Measurements from ENCODE around the gene ABI2.
"Not testable (repeated sequence)": the region's sequence is repeated elsewhere in the genome, so short reads cannot be mapped to it uniquely, and the experiment has no call there.

Gene ABI2

GRCh38 chr2:203354966-203355365, 26.8 kb downstream of the ABI2 start:
- DNase-seq (ENCODE audit: low read depth in 2 of 2), result no peak

GRCh38 chr2:203359450-203359849, 31.3 kb downstream of the ABI2 start:
- no peak for DNase-seq (ENCODE audit: low read depth in 2 of 2)

DNA sequence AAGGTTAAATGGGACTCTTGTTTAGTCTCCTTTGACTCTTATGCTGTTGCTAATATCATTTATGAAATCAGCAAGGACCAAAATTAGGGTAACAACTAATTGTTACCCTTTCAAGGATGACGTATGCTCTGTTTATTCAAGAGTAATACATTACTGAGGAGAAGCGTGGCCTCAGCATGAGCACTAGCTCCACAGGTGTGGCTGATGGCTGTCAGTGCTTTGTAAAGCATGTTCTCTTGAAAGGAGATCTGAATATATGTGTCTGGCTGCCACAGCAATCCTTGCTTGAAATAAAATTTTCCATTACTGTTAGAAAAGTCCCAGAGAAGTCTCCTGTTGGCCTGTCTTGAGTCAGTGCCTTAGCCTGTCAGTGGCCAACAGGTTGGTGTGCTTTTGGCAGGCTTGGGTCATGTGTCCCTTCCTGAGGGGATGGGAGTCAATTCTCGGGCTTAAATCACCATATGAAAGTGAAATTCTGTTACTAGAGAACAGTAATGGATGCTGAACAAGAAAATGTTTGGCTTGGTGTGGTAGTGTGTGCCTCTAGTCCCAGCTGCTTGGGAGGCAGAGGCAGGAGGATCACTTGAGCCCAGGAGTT, 32.7 kb downstream of the ABI2 start:
- DNase-seq (ENCODE audit: low read depth in 2 of 2), result no peak

- no peak for DNase-seq (ENCODE audit: low read depth in 2 of 2)
These were observed 33.3 kb downstream of the ABI2 start for GRCh38 chr2:203361495-203361894.

- DNase-seq (ENCODE audit: low read depth in 2 of 2), result no peak
These were observed 33.7 kb downstream of the ABI2 start for GRCh38 chr2:203361922-203362321.

DNA sequence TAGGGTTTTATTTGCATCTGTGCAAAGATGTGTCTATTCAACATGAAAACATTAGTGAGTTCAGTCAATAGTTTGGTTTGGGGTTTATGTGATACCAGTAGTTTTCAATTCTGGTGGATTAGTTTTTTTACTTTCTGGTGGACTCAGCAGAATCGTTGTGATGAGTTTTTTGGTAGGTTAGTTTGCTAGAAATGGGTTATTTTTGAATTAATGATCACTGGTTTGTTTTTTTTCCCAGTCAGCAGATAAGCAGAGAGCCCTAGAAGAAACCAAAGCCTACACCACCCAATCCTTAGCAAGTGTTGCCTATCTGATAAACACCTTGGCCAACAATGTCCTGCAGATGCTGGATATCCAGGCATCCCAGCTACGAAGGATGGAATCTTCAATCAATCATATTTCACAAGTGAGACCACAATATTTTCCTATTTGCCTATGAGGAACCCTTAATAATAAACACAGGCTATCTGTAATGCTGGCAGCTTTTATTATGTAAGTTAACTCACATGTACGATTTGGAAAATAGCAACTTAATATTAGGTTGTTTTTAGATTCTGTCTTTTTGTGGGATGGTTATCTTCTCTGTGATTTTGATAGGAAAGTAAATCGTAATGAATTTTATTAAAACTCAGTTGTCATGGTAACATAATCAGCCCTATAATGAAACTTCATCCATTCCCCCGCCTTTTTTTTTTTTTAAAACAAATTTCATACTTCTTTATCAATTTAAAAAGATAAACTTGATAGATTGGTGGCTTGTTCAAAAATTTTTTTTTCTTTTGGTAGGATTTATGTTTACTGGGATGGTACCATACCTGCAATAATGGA, 38.7 kb downstream of the ABI2 start:
- DNase-seq (ENCODE audit: low read depth in 2 of 2), result no peak

DNA sequence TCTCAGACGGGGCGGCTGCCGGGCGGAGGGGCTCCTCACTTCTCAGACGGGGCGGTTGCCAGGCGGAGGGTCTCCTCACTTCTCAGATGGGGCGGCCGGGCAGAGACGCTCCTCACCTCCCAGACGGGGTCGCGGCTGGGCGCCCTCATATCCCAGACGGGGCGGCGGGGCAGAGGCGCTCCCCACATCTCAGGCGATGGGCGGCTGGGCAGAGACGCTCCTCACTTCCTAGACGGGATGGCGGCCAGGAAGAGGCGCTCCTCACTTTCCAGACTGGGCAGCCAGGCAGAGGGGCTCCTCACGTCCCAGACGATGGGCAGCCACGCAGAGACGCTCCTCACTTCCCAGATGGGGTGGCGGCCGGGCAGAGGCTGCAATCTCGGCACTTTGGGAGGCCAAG, 44.5 kb downstream of the ABI2 start:
- not testable (repeated sequence) for DNase-seq (ENCODE audit: low read depth in 2 of 2)

DNA sequence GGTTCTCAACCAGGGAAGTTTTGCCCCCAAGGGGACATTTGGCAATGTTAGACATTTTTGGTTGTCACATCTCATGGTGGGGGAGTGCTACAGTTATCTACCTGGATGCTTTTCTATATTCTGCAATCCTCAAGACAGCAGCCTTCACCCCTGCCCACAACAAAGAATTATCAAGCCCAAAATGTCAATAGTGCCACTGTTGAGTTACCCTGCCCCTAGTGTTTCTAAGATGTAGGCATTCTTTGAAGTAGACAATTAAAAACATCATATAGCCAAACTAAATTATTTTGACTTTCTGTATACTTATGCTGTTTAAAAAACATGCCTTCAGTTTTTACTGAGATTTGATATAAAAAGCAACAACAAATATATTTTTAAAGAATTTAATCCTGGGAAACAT, 48.0 kb downstream of the ABI2 start:
- no peak for DNase-seq (ENCODE audit: low read depth in 2 of 2)

DNA sequence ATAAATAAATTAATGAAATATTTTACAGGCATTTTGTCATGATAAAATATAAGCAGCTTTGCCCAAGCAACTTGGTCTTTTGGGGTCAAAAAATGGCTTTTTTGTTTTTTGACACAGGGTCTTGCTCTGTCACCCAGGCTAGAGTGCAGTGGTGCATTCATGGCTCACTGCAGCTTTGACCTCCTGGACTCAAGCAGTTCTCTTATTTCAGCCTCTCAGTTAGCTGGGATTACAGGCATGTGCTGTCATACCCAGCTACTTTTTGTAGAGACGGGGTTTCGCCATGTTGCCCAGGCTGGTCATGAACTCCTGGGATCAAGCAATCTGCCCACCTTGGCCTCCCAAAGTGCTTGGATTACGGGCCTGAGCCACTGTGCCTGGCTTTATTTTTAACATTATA, 51.0 kb downstream of the ABI2 start:
- DNase-seq (ENCODE audit: low read depth in 2 of 2), result no peak

- DNase-seq (ENCODE audit: low read depth in 2 of 2), result no peak
These were observed 54.8 kb downstream of the ABI2 start for GRCh38 chr2:203383038-203383437.

GRCh38 chr2:203388153-203388552, 60.0 kb downstream of the ABI2 start:
- DNase-seq (ENCODE audit: low read depth in 2 of 2), result not testable (repeated sequence)

GRCh38 chr2:203394519-203395227, 66.5 kb downstream of the ABI2 start:
- no peak for DNase-seq (ENCODE audit: low read depth in 2 of 2)

DNA sequence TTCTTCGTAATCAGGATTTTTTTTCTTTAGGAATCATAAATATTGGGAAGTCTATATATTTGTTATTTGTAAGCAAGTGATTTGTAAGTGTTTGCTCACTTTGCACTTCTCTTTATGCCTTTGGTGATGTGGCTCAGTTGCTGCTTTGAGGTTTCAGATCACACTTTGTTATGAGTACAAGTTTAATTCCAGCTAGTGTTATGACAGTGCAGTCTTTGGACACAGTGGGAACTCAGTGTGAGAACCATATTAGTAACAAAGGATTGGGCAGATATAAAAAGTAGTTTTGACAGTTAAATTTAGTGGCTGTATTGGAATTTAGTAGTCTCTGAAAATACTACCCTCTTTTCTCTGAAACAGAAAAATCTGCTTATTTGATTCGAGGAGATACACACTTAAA, 67.7 kb downstream of the ABI2 start:
- DNase-seq (ENCODE audit: low read depth in 2 of 2), result no peak

GRCh38 chr2:203396667-203397066, 68.5 kb downstream of the ABI2 start:
- DNase-seq (ENCODE audit: low read depth in 2 of 2), result no peak

DNA sequence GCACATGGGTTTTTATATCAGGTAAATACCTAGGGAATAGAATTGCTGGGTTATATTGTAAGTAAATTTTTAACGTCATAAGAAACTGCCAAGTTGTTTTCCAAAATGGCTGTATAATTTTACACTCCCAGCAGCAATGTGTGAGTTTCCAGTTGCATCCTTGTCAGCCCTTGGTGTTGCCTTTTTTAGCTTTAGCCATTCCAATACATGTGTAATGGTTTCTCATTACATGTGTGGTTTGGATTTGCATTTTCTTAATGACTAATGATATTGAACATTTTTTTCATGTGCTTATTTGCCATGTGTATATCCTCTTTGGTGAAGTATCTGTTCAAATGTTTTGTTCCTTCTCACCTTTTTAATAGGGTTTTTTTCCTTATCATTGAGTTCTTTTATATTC, 70.8 kb downstream of the ABI2 start:
- no peak for DNase-seq (ENCODE audit: low read depth in 2 of 2)

DNA sequence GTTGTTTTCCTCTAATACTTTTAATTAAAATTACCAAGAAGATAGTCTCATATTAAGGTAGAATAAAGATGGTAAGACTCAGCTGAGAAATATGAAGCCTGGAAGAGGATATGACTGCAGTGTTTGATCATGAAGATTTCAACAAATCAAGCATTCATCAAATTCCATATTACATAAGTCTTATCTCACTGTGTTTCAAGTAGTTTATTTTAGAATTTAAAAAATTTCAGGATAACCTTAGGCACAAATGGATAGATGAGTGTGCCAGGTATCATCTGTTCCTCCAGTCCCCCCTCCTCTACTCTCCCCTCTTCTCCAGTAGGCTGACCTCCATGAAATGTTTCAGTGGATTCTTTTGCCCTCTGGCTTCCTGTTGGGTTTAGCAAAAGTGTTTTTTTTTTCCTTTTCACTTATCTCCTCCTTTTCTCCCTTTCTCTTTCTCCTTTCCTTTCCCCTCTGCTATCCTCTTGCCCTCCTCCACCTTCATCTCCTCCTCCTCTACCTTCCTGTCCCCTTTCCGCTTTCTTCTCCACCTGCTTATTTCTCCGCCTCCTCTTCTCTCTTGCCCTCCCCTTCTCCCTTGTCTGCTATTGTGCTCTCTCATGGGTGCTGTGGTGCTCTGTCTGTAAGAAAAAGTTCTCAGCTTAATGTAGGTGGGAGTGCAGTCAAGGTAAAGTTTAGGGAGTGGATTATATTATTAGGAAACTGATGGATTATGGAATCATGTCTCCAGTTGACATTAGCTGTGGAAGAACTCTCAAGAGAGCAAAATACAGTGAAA, 72.8 kb downstream of the ABI2 start:
- DNase-seq (ENCODE audit: low read depth in 2 of 2), result no peak

- DNase-seq (ENCODE audit: low read depth in 2 of 2), result no peak
These were observed 76.8 kb downstream of the ABI2 start for GRCh38 chr2:203404996-203405395.

GRCh38 chr2:203407496-203407895, 79.3 kb downstream of the ABI2 start:
- DNase-seq (ENCODE audit: low read depth in 2 of 2), result no peak

DNA sequence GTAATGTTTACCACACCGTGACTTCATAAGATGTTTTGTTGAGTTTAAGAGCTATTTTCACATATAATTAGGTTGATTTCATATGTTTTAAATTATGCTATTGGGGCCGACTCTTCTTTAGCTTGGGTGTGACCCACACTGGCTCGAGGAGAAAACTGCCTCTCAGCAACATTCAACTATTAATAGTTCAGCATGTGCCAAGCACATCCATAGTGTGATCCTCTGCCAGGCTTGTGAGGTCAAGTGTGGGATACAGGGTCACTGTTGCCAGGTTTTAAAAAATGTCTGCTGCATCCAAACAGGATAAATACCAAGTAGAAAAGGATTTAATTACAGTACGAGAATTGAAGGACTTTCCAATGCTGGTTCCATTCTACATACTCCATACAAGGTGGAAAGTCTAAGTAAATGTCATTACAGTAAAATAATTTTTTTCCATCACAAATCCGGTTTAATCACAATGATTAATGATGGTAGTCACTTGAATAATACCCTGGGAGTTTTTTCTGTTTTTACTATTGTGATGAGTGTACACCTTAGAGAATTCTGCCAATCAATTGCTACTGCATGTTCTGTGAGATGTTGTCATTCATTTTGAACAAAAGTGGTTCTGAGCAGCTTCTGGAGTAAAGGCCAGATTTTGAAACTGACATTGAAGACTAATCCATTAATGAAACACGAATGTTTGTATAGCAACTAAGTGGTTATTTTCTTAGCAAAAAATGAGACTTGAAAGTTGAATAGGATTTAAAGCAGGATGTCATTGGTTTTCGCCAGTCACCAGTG, 84.5 kb downstream of the ABI2 start:
- no peak for DNase-seq (ENCODE audit: low read depth in 2 of 2)

- DNase-seq (ENCODE audit: low read depth in 2 of 2), result no peak
These were observed 85.6 kb downstream of the ABI2 start for GRCh38 chr2:203413796-203414195.

DNA sequence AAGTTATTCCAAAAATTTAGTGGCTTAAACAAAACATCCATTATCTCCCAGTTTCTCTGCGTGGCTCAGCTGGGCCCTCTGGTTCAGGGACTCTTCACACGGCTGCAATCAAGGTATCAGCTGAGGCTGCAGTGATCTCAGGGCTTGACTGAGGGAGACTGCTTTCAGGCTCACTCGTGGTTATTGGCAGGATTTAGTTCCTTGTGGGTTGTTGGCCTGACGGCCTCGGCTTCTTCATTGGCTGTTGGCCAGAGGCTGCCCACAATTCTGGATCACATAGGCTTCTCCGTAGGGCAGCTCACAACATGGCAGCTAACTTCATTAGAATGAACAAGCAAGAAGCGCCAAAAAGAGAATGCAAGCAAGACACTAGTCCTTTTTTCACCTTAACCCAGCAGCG, 90.1 kb downstream of the ABI2 start:
- DNase-seq (ENCODE audit: low read depth in 2 of 2), result no peak
